Kidney capillary endothelial cell (primary cell): ENCODE results near the gene RTBDN.
A peak's percentile ranks its signal among the peaks of the same experiment; 100 is the strongest.
"Not testable (repeated sequence)": the region's sequence is repeated elsewhere in the genome, so short reads cannot be mapped to it uniquely, and the experiment has no call there.

Experiments
- DNase-seq: peaks from one replicate; pipeline ENCODE4 v3.0.0-alpha.2; 2018; ENCODE audit warnings: low spot score

Gene RTBDN

GRCh38 chr19:12856653-12857052, 22.3 kb upstream of the RTBDN start:
- no peak for DNase-seq

DNA sequence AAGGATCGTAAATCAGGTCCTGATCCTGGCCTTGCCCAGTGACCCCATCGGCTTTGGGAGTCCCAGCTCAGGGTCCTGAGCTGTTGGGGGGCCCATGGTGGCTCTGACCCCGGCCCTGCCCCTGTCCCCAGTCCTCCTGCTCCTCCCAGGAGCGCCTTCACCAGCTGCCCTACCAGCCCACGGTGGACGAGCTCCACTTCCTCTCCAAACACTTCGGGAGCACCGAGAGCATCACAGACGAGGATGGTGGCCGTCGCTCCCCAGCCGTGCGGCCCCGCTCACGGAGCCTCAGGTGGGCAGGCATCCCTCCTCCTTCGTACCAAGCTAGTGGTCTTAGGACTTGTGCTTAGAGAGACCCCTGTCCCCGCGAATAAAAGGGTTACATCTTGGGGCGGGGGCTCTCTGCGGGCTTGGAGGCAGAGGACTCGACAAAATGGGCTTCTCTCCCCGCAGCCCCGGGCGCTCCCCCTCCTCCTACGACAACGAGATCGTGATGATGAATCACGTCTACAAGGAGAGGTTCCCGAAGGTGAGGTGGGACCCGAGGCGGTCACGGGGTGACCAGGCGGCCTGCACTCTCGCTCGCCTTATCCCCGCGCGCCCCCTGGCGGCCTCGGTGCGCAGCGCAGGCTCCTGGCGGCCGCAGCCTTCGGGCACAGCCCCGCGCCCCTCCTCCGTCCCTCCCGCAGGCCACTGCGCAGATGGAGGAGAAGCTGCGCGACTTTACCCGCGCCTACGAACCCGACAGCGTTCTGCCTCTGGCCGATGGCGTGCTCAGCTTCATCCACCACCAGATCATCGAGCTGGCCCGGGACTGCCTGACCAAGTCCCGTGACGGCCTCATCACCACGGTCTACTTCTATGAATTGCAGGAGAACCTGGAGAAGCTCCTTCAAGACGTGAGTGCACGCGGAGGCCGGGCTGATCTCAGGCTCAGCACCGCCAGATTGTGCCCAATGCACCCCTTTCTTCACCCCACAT, 13.1 kb upstream of the RTBDN start:
- peak; percentile 44 for DNase-seq

- not testable (repeated sequence) for DNase-seq
These were observed 12.2 kb upstream of the RTBDN start for GRCh38 chr19:12846613-12847012.

DNA sequence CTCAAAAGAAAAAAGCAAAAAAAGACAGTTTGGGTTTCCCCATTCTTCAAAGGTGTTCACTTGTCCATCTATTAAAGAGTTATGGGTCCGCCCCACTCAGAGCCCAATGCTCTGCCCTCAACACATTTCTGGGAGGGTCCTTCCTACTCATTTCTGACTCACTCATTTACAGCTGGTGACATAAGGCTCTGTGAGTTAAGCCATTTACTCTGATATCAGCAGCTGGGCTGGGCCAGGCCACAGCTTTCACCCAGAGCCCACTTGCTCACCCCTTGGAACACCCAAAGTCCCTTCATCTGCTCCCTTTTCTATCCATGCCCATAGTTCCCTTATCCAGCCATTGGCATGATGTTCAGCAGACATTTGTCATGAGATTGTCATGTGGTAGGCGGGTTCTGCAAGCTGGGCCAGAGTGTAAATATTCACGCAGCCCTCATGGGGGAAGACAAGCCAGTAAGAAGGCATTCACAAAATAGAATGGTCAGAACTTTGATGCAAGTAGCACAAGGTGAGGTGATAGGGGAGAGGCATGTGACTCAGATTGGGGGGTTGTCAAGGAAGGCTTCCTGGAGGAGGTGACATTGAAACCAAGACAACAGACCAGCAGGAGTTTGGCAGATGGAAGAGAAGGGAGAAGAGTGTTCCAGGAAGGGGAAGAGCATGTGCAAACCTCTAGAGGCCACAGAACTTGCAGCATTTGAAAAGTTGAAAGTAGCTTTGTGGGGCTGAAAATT, 9.8 kb upstream of the RTBDN start:
- DNase-seq: no peak

DNA sequence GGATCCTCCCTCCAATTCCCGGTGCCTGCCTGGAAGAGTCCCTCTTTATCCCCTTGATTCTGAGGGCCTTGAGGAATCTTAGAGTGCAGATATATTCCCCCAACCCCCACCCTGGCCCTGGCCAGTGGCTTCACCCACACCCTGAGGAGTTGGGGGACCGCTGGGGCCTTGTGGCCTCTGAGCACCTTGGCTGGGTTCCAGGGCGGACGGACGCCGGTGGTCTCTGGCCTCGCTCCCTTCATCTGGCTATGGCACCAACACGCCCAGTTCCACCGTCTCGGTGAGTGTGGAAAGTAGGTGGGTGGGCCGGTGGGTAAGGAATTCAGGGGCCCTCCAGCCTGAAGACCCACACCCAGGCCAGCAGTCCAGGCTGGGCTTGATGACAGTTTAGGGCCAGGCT, 8.9 kb upstream of the RTBDN start:
- no peak for DNase-seq

GRCh38 chr19:12842511-12842910, 8.1 kb upstream of the RTBDN start:
- DNase-seq: no peak

- no peak for DNase-seq
These were observed 6.7 kb upstream of the RTBDN start for GRCh38 chr19:12841094-12841493.

DNA sequence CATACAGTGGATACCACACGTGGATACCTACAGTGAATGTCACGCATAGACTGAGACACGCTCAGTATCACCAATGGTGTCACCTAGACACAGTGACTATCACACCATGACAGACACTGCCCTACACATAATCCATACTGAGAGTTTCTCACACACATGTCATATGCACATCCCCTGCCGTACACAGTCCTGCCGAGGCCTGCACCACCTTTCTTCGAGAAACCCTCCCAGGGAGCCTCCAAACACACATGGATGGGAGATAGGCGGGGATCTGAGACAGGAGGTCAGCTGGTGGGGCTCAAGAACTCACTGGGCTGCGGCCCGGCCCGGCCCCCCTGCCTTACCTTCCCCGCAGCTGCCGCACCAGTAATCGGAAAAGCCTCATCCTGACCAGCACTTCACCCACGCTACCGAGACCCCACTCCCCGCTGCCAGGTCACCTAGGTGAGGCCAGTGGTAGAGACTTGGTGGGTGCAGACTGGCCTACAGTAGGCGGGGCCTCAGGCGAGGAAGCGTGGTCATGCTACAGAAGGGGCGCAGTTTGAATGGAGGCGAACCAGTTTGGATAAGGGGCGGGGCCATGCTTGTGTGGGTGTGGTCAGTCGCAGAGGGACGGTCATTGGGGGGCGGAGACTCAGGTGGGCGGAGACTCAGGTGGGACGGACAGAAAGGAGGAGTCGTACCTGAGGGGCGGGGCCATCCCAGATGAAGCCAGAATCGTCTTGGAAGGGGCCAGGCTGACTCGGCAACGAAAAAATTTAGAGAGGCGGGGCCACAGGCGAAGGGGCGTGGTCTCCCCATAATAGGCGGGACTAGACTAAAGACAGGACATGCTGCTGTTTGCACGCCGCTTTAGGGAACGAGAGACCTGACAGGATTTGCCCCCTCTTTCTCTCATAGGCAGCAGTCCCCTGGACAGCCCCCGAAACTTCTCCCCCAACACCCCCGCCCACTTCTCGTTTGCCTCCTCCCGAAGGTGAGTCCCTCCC, 6.0 kb upstream of the RTBDN start:
- no peak for DNase-seq

GRCh38 chr19:12838886-12839756, 4.7 kb upstream of the RTBDN start:
- no peak for DNase-seq

DNA sequence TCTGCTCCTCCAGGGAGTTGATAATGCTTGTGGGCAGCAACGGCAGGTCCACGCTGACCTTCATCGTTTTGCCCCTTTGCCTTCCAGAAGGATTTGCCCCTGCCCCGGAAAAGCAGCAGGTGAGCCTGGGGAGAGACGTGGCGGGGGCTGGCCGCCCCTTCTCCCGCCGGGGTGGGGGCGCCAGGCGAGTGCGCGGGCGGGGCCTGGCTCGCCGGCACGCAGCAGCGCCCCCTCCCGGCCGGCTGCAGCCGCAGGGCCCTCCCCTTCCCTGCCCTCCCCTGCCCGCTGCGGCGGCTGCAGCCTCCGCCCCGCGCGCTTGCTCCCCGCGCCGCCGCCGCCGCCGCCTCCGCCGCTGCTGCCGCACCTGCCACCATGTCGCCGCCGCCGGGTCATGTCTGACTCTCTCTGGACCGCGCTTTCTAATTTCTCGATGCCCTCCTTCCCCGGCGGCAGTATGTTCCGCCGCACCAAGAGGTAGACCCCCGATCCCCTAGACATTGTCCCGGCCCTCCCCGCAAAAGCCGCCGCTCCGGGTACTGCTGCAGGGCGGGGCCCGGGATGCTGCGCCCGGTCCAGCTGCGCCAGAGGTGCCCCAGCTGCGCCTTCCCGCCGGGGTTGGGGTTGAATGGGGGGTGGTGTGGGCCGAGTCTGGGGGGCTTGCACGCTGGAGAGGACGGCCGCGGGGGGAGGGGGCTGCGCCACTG, 4.0 kb upstream of the RTBDN start, which contains the start of gene MAST1:
MAST1 (plus strand) TSS at position 334 of the 704 bp plus-strand sequence; CDS start at position 392, 58 bp downstream.
- DNase-seq: no peak

- DNase-seq: no peak
These were observed 2.8 kb upstream of the RTBDN start for GRCh38 chr19:12837225-12837624.

DNA sequence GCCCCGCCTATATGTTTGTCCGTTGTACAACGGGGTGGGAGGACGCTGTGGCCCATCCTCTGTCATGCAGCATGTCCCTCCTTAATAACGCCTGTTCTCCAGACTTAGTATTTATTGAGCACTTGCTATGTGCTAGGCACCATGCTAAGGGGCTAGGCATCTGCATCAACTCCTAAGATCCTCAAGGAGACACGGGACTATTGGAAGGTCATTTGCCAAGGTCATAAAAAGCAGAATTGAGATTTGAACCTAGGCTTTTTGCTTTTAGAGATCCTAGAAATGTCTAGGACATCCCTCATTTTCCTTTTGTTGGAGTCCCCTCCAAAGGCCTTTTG, 2.1 kb upstream of the RTBDN start:
- DNase-seq: no peak

DNA sequence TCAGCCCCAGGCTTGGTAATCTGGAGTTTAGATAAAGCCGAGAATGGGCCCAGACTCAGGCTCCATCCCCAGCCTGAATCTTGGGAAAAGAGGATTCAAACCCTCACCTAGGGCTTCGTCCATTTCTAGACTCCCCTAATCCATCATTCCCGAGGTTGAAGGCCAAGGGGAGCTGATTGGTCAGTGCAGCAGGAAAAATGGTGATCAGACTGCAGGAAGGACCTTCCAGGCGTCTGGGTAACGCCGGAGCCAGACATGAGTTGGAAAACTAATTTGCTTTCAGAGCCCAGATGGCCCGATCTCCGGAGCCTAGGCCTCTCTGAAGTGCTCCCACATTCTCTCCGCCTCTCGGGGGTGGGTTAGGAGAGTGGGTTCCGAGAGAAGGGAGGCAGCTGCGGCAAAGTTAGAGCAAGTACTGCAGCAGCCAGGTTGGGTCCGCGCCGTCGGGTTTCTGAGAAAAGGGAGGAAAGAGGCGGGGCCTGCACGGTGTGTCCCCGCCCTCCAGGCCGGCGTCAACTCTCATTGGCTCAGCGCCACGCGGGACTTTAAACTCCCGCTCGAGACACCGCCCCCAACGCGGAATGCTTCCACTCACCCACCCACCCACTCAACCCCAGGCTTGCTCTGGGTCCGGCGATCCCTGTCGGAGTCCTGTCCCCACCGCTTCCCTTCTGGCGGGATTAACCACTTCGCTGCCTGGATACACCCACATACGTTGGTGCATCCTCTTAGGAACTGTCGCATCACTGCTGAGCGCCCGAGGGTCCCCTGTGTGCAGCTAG, 788 bp upstream of the RTBDN start:
- no peak for DNase-seq

DNA sequence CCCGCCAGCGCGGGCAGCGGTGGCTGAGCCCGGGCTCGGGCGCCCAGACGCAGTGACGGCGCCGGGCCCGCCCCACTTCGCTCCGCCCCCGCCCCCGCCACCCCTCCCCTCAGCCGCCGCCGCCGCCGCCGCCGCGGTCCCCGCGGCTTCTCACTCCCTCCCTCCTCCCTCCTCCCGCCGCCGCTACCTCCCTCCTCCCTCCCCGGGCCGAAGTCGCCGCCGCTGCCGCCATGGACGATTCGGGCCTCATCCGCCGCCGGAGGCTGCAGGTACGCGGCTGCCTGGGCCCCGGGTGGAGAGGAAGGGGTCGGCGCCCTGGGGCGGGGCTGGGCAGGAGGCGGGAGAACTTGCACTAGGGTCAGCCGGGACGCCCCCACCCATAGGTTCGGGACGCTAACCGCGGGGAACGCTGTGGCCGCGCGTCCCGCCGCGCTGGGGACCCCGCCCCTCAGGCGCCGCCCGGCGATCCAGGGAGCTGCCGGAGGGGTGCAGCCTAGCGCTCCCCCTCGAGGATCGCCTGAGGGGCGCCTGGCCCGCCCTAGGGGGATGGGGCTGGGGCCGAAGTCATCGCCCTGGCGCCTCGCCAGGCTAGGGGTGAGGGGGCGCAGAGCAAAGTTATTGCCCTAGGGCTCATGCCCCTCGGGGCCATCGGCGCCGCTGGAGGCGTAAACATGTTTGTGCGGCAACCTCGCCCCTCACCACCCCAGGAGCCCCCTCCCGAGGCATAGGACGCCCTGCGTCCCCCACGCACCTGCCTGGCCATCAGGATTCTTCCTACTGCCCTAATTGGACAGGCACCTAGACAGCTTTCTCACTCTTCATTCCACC, 427 bp downstream of the RTBDN start:
- no peak for DNase-seq

DNA sequence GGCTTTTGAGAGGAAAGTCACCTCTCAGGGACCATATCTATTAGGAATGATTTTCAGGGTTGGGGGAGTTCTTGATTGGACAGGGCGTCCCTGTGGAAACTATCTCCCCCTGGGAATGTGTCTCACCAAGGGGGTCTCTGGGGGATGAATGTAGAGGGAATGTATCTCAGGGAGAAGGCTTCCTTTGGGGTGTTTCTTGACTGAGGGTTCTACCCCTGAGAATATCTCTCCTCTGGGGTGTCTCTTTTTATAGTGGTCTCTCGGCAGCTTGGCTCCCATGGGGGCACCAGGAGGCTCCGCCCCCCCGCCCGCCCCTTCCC, 1.0 kb downstream of the RTBDN start:
- DNase-seq: no peak

DNA sequence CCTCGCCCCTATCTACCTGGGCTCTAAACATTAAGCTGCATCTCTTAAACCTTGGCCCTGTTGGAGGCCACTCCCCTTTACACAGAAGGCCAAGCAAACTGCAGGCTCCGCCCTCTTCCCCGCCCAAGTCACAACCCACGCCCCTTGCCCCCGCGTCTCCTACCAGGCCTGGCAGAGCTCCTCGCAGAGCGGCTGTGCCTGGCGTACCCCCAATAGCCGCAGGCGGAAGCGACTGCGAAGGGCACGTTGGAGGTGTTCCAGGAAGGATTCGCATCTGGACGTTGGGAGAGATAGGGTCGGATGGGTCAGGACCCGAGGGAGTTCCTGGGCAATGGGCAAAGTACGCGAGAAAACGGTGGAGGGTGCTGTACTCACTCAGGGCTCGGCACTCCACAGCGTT, 5.9 kb downstream of the RTBDN start:
- no peak for DNase-seq

DNA sequence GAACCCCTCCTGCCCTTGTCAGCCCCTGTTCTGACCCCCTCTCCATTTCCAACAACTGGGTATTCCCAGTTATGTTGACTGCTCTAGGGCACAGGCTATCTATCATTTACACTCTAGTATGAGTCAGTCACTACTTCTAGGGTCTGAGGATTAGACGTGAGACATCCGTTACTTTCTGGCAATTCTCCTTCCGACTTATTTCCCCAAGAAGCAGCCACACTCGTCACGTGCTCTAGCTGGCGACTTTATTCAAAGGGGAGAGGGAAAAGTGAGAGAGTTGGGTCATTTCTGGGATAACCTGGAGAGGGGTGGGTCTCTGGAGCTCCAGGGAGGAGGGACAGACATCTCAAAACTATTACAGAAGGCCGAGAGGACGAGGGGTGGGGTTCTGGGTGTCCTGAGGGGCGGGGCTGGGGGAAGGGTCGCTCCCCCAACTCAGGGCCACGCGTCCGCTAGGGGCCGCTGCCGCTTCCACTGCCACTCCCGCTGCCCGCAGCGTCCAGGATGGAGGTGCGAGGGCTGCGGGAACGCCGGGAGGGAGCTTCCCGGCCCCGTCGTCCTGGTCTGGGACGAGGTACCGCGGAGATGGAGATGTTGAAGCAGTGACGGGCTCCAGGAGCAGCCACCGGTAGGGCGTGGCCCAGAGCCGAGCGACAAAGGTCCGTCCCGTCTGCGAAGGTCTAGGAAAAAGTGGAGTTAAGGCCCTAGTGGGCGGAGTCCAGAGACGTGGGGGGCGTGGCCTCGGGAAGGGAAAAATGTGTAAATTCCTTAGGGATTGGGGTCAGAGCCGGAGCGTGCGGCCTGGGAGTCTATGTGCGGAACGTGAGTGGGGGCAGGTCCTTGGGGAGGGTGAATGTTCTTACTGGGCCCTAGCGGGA, 8.9 kb downstream of the RTBDN start:
- no peak for DNase-seq

DNA sequence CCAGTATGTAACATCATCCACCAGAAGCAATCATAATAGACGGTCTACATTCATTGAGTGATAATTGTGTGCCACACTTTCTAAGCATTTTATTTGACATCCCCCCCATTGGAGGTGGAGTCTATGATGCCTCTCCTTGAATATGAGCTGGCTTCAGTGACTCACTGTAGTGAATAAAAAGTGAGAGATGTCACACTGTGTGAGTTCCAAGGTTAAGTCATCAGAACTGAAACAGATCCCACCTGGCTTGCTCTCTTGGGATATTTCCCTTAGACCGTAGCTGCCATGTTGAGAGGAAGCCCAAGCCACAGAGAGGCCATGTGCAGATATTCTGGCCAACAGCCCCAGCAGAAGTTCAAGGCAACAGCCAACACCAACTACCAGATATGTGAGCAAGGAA, 12.6 kb downstream of the RTBDN start:
- no peak for DNase-seq
